DOHH2 (cell line): ENCODE results near the gene PCDHB10.

Source experiments
- H3F3A ChIP-seq: fragments of 200-600 bp; sonication (generic), shearing (Covaris generic); 2 replicates; pipeline ENCODE4 v1.6.0; 2016; ENCODE audit warnings: antibody characterized with exemption, mild to moderate bottlenecking; ENCODE audit not compliant: control insufficient read depth, insufficient read depth
- H3K27ac ChIP-seq: fragments of 200-600 bp; sonication (generic); 2 replicates; pipeline ENCODE4 v1.5.1; 2014; ENCODE audit warnings: low read depth, mild to moderate bottlenecking, low read length, moderate library complexity
- H3K27me3 ChIP-seq: fragments of 200-600 bp; sonication (generic); 2 replicates; pipeline ENCODE4 v1.6.1; 2014; ENCODE audit warnings: mild to moderate bottlenecking, low read length, mixed read lengths; ENCODE audit not compliant: control insufficient read depth
- H3K36me3 ChIP-seq: fragments of 200-600 bp; sonication (generic); 2 replicates; pipeline ENCODE4 v1.6.1; 2014; ENCODE audit warnings: mild to moderate bottlenecking, low read length, moderate library complexity, mixed read lengths; ENCODE audit not compliant: control insufficient read depth
- H3K4me1 ChIP-seq: fragments of 200-600 bp; sonication (generic); 2 replicates; pipeline ENCODE4 v1.6.1; 2014; ENCODE audit warnings: mild to moderate bottlenecking, low read length, mixed read lengths; ENCODE audit not compliant: control insufficient read depth
- H3K4me2 ChIP-seq: fragments of 200-600 bp; sonication (generic); 2 replicates; pipeline ENCODE4 v1.6.0; 2014; ENCODE audit warnings: mild to moderate bottlenecking, low read length, moderate library complexity
- H3K4me3 ChIP-seq: fragments of 200-600 bp; sonication (generic); 2 replicates; pipeline ENCODE4 v1.5.1; 2014; ENCODE audit warnings: mild to moderate bottlenecking, low read length, mixed read lengths
- H3K79me2 ChIP-seq: fragments of 200-600 bp; sonication (generic); 2 replicates; pipeline ENCODE4 v1.6.1; 2014; ENCODE audit warnings: mild to moderate bottlenecking, low read length, mixed read lengths; ENCODE audit not compliant: control insufficient read depth
- H3K9me2 ChIP-seq: fragments of 200-600 bp; sonication (generic); replicated peaks from 2 replicates; pipeline ENCODE4 v1.6.1; 2014; ENCODE audit warnings: mild to moderate bottlenecking, low read length, mixed read lengths; ENCODE audit not compliant: control insufficient read depth
- H3K9me3 ChIP-seq: fragments of 200-600 bp; sonication (generic); 2 replicates; pipeline ENCODE4 v1.6.1; 2014; ENCODE audit warnings: antibody characterized with exemption, low read length, mixed read lengths; ENCODE audit not compliant: control insufficient read depth, insufficient read depth
- H4K20me1 ChIP-seq: fragments of 200-600 bp; sonication (generic); 2 replicates; pipeline ENCODE4 v1.6.0; 2014; ENCODE audit warnings: low read depth, mild to moderate bottlenecking, antibody characterized with exemption, low read length, moderate library complexity; ENCODE audit not compliant: control insufficient read depth, insufficient read depth
- CTCF ChIP-seq: fragments of 200-600 bp; sonication (generic); IDR thresholded peaks from one replicate; pipeline ENCODE4 v1.5.1; 2014; ENCODE audit warnings: antibody characterized with exemption, mild to moderate bottlenecking, low read depth, low read length; ENCODE audit not compliant: poor library complexity, severe bottlenecking
- EZH2phosphoT487 ChIP-seq: fragments of 200-600 bp; sonication (generic); IDR thresholded peaks from 2 replicates; pipeline ENCODE4 v1.6.1; 2017; ENCODE audit warnings: borderline replicate concordance, mild to moderate bottlenecking, antibody characterized with exemption, low read length, moderate library complexity, mixed read lengths

PCDHB10 gene

GRCh38 chr5:141236516-141237313 lies 44.6 kb downstream of the PCDHB10 start:
- no peaks in the 10 kb centered on the region for H3K36me3 ChIP-seq
- no peaks in the 10 kb centered on the region for H3K4me1 ChIP-seq
- no peaks in the 10 kb centered on the region for H3F3A ChIP-seq
- no peaks in the 10 kb centered on the region for H3K9me2 ChIP-seq
- peaks cover 4% of the 10 kb centered on the region; the same call in 1 of the 2 replicates for H3K9me3 ChIP-seq
- no peak overlapping the region for H3K27ac ChIP-seq
- no peak overlapping the region for H3K4me2 ChIP-seq
- no peaks in the 10 kb centered on the region for H3K79me2 ChIP-seq
- H3K27me3 ChIP-seq = no peaks in the 10 kb centered on the region
- TF ChIP-seq CTCF = no peak
- TF ChIP-seq EZH2phosphoT487 = no peak
- no peak overlapping the region for H3K4me3 ChIP-seq
- H4K20me1 ChIP-seq = no peaks in the 10 kb centered on the region

- Histone ChIP-seq H3K27me3 (no peaks in the 10 kb centered on the region), H3K79me2 (no peaks in the 10 kb centered on the region), H4K20me1 (no peaks in the 10 kb centered on the region), H3K36me3 (no peaks in the 10 kb centered on the region), H3F3A (no peaks in the 10 kb centered on the region), H3K4me1 (no peaks in the 10 kb centered on the region), H3K4me2 (no peak overlapping the region), H3K9me2 (no peaks in the 10 kb centered on the region), H3K9me3 (peaks cover 9% of the 10 kb centered on the region; the same call in 1 of the 2 replicates), H3K27ac (no peak overlapping the region), H3K4me3 (no peak overlapping the region)
- TF ChIP-seq EZH2phosphoT487 (no peak), CTCF (no peak)
Measured at GRCh38 chr5:141241496-141241895, 49.3 kb downstream of the PCDHB10 start.
